Measurements from ENCODE around the gene MZT2B.
"Not testable (repeated sequence)": the region's sequence is repeated elsewhere in the genome, so short reads cannot be mapped to it uniquely, and the experiment has no call there.

Gene MZT2B

GRCh38 chr2:130152816-130153595 lies 29.1 kb upstream of the MZT2B start:
- DNase-seq = no peak

GRCh38 chr2:130153721-130154422 lies 28.2 kb upstream of the MZT2B start:
- DNase-seq = not testable (repeated sequence)

GRCh38 chr2:130154423-130154770 lies 27.7 kb upstream of the MZT2B start:
- not testable (repeated sequence) for DNase-seq

GRCh38 chr2:130154773-130155765 lies 27.0 kb upstream of the MZT2B start:
- DNase-seq = no peak

GRCh38 chr2:130155956-130156623 lies 26.0 kb upstream of the MZT2B start:
- peak; percentile 65 for DNase-seq

GRCh38 chr2:130156624-130157004 lies 25.4 kb upstream of the MZT2B start:
- no peak for DNase-seq

GRCh38 chr2:130157354-130157753 lies 24.7 kb upstream of the MZT2B start:
- DNase-seq = not testable (repeated sequence)

GRCh38 chr2:130157825-130158514 lies 24.1 kb upstream of the MZT2B start:
- DNase-seq = not testable (repeated sequence)

GRCh38 chr2:130158631-130159030 lies 23.4 kb upstream of the MZT2B start:
- no peak for DNase-seq

GRCh38 chr2:130159376-130159775 lies 22.7 kb upstream of the MZT2B start:
- not testable (repeated sequence) for DNase-seq

GRCh38 chr2:130160131-130160530 lies 21.9 kb upstream of the MZT2B start:
- no peak for DNase-seq

GRCh38 chr2:130160838-130161705 lies 21.0 kb upstream of the MZT2B start:
- DNase-seq = not testable (repeated sequence)

GRCh38 chr2:130162486-130162885 lies 19.6 kb upstream of the MZT2B start:
- not testable (repeated sequence) for DNase-seq

GRCh38 chr2:130162968-130163367 lies 19.1 kb upstream of the MZT2B start:
- DNase-seq = no peak

GRCh38 chr2:130165293-130166016 lies 16.6 kb upstream of the MZT2B start:
- no peak for DNase-seq

- DNase-seq = not testable (repeated sequence)
Measured at GRCh38 chr2:130166611-130167010, 15.5 kb upstream of the MZT2B start.

GRCh38 chr2:130169163-130169562 lies 12.9 kb upstream of the MZT2B start:
- not testable (repeated sequence) for DNase-seq

GRCh38 chr2:130169896-130170295 lies 12.2 kb upstream of the MZT2B start:
- no peak for DNase-seq

GRCh38 chr2:130174866-130175265 lies 7.2 kb upstream of the MZT2B start:
- not testable (repeated sequence) for DNase-seq

Measured in DMS153 (cell line).